Stomach smooth muscle (tissue), 2 donors: ENCODE data around the gene PRRC2C.
"Not testable (repeated sequence)": the region's sequence is repeated elsewhere in the genome, so short reads cannot be mapped to it uniquely, and the experiment has no call there.

Experiments
- H3K27ac ChIP-seq: one replicate; pipeline ENCODE4 v1.7.0; 2013; ENCODE audit warnings: mild to moderate bottlenecking, low read length, inconsistent platforms
- H3K27me3 ChIP-seq, 2 donors: one replicate each; pipeline ENCODE4 v1.7.0; 2013; ENCODE audit warnings: low read length in 2 of 2; ENCODE audit not compliant: insufficient read depth in 2 of 2, control insufficient read depth in 1 of 2
- H3K36me3 ChIP-seq, 2 donors: one replicate each; pipeline ENCODE4 v1.7.0; 2013; ENCODE audit warnings: low read length in 2 of 2; ENCODE audit not compliant: control insufficient read depth in 2 of 2, insufficient read depth in 2 of 2
- H3K4me1 ChIP-seq: one replicate; pipeline ENCODE4 v1.7.0; 2013; ENCODE audit warnings: low read length; ENCODE audit not compliant: control insufficient read depth, insufficient read depth
- H3K4me3 ChIP-seq, 2 donors: one replicate each; pipeline ENCODE4 v1.7.0; 2013; ENCODE audit warnings: low read length in 2 of 2
- H3K9ac ChIP-seq, 2 donors: one replicate each; pipeline ENCODE4 v1.7.0; 2013; ENCODE audit warnings: low read length in 2 of 2, mild to moderate bottlenecking in 1 of 2
- H3K9me3 ChIP-seq, 2 donors: one replicate each; pipeline ENCODE4 v1.7.0; 2013; ENCODE audit warnings: low read length in 2 of 2; ENCODE audit not compliant: control insufficient read depth in 2 of 2
- donor health status: healthy.
- donor health status: Pancreatic carcinoma.

PRRC2C gene

GRCh38 chr1:171603042-171603441 is 117.7 kb downstream of the PRRC2C start:
- H3K27me3 ChIP-seq, H3K36me3 ChIP-seq, H3K4me3 ChIP-seq, H3K9me3 ChIP-seq, H3K4me1 ChIP-seq, H3K27ac ChIP-seq, H3K9ac ChIP-seq: not testable (repeated sequence)

GRCh38 chr1:171606402-171606941 is 121.1 kb downstream of the PRRC2C start:
- no peaks in the 10 kb centered on the region for H3K36me3 ChIP-seq
- H3K4me1 ChIP-seq = no peaks in the 10 kb centered on the region
- H3K27ac ChIP-seq = no peak overlapping the region
- no peak overlapping the region for H3K9ac ChIP-seq
- H3K27me3 ChIP-seq = no peaks in the 10 kb centered on the region
- H3K4me3 ChIP-seq = no peak overlapping the region
- no peaks in the 10 kb centered on the region for H3K9me3 ChIP-seq

DNA sequence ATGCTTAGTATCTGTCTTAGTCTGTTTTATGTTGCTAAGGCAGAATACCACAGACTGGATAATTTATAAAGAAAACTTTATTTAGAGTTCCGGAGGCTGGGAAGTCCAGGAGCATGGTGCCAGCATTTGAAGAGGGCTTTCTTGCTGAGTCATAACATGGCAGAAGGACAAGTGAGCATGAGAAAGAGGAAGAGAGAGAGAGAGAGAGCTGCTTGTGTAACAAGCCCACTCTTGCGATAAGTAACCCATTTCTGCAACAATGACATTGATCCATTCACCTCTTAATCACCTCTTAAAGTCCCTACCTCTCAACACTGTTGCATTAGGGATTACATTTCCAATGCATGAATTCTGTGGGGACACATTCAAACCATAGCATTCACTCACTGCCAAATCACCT is 125.1 kb downstream of the PRRC2C start:
- no peak overlapping the region for H3K27ac ChIP-seq
- H3K4me1 ChIP-seq = no peaks in the 10 kb centered on the region
- H3K27me3 ChIP-seq = no peaks in the 10 kb centered on the region
- no peaks in the 10 kb centered on the region for H3K36me3 ChIP-seq
- no peaks in the 10 kb centered on the region for H3K9me3 ChIP-seq
- H3K4me3 ChIP-seq = no peak overlapping the region
- H3K9ac ChIP-seq = no peak overlapping the region

GRCh38 chr1:171611306-171611705 is 126.0 kb downstream of the PRRC2C start:
- no peaks in the 10 kb centered on the region for H3K36me3 ChIP-seq
- no peaks in the 10 kb centered on the region for H3K9me3 ChIP-seq
- no peak overlapping the region for H3K4me3 ChIP-seq
- H3K4me1 ChIP-seq = no peaks in the 10 kb centered on the region
- H3K27me3 ChIP-seq = no peaks in the 10 kb centered on the region
- no peak overlapping the region for H3K27ac ChIP-seq
- H3K9ac ChIP-seq = no peak overlapping the region

DNA sequence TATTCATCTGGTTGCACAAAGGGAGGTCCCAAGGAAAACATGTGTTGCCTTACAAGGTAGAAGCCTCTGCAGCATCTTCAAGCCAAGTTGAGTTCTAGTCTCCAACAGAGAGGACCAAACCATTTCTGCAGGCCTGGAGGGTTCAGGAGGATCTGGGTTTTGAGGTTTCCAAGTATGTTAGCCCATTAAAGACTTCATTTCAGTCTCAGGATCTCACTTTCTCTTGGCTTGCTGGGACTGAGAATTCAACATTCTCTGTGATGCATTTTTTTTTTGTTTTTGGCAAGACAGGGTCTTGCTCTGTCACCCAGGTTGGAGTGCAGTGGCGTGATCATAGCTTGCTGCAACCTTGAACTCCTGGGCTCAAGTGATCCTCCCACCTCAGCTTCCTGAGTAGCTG is 128.0 kb downstream of the PRRC2C start:
- H3K36me3 ChIP-seq = no peaks in the 10 kb centered on the region
- H3K4me3 ChIP-seq = no peak overlapping the region

GRCh38 chr1:171615122-171615906 is 130.0 kb downstream of the PRRC2C start:
- not testable (repeated sequence) for H3K27ac ChIP-seq, H3K9me3 ChIP-seq, H3K27me3 ChIP-seq, H3K4me3 ChIP-seq, H3K9ac ChIP-seq, H3K4me1 ChIP-seq, H3K36me3 ChIP-seq

More for the DNA sequence above, 128.0 kb downstream of the PRRC2C start:
- H3K4me1 ChIP-seq = no peaks in the 10 kb centered on the region
- no peaks in the 10 kb centered on the region for H3K27me3 ChIP-seq
- no peaks in the 10 kb centered on the region for H3K9me3 ChIP-seq
- H3K27ac ChIP-seq = no peak overlapping the region
- no peak overlapping the region for H3K9ac ChIP-seq

- Histone ChIP-seq H3K4me3 (no peak overlapping the region), H3K27ac (no peak overlapping the region), H3K27me3 (no peaks in the 10 kb centered on the region), H3K9me3 (no peaks in the 10 kb centered on the region), H3K4me1 (no peaks in the 10 kb centered on the region), H3K36me3 (no peaks in the 10 kb centered on the region), H3K9ac (no peak overlapping the region)
These were observed 131.3 kb downstream of the PRRC2C start for GRCh38 chr1:171616586-171616985.

DNA sequence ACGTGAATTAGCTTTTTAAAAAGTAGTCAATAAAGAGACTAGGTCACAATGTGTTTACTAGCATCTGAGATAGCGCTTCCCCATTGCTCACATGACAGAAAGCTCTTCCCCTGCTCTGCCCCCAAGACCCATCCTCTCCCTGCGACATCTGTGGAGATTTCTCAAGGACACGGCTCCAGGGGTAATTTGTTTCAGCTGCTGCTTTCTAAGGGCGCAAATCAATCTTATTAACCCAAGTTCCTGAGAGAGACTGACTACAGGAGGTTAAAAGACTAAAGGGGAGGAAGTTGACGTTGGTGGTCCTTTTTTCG is 136.8 kb downstream of the PRRC2C start, which contains the start of gene MYOCOS:
Gene MYOCOS, plus strand, starts transcription at position 92 of the 311 bp plus-strand sequence. CDS start 1,641 bp downstream, outside the sequence.
- Histone ChIP-seq H3K9ac (no peak within 1 kb of the TSS), H3K27me3 (no peaks in the 10 kb centered on the region), H3K9me3 (no peaks in the 10 kb centered on the region), H3K27ac (no peak within 1 kb of the TSS), H3K4me3 (no peak within 1 kb of the TSS), H3K36me3 (no peaks in the 10 kb centered on the region), H3K4me1 (no peaks in the 10 kb centered on the region)

DNA sequence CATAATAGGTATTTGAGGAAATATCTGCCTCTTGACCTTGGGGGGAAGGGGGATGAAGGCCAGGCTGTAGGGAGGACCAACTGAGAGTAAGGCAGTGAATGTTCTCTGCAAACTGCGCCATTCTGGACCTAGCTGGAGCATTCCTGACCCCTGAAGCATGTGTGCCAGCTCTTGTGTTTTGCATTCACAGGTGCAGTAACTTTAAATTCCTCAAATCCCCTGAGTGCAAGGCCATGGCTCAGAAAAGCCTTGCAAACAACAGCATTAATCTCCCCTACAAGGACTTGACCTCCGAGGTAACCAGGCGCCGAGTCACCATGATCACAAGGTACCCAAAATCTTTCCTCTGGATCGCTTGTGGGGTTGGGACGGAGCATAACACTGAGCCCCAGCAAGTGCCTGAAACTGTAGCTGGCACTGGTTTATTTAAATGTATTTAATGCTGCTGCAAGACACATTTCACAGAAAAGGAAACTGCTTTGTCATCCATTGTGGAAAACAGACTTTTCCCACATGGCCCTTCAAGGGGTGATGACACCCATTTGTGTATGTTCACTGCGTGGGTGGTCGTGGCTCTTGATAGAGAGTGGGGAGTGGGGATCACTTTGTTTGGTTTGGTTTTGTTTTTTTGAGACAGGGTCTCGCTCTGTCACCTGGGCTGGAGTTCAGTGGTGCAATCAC is 138.5 kb downstream of the PRRC2C start:
- no peaks in the 10 kb centered on the region for H3K9me3 ChIP-seq
- H3K27ac ChIP-seq = no peak overlapping the region

DNA sequence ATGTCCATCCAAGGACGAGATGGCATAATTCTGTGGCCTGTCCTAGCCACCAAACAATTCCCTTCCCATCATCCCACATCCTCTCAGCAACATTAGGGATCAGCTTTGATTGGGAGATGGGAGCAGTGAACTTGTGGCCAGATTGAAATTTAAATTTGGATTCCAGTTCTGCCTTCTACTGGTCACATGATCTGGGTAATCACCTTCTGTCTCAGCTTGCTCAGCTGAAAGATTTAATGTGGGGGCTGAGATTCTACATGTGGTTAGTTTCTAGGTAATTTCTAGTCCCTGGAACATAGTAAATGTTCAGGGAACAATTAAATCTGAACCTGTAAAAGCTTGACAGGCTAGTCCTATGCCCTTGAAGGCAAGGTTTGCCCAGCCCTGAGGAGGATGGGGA is 139.9 kb downstream of the PRRC2C start:
- Histone ChIP-seq H3K27ac (no peak overlapping the region), H3K27me3 (no peaks in the 10 kb centered on the region), H3K4me3 (no peak overlapping the region), H3K36me3 (no peaks in the 10 kb centered on the region), H3K9me3 (no peaks in the 10 kb centered on the region), H3K9ac (no peak overlapping the region), H3K4me1 (no peaks in the 10 kb centered on the region)

More for the DNA sequence above, 138.5 kb downstream of the PRRC2C start:
- Histone ChIP-seq H3K4me3 (no peak overlapping the region), H3K4me1 (no peaks in the 10 kb centered on the region), H3K27me3 (no peaks in the 10 kb centered on the region), H3K9ac (no peak overlapping the region), H3K36me3 (no peaks in the 10 kb centered on the region)

GRCh38 chr1:171627020-171627419 is 141.7 kb downstream of the PRRC2C start:
- Histone ChIP-seq H3K36me3 (no peaks in the 10 kb centered on the region), H3K27me3 (no peaks in the 10 kb centered on the region), H3K4me3 (no peak overlapping the region), H3K9ac (no peak overlapping the region), H3K27ac (no peak overlapping the region), H3K9me3 (peaks cover 0 to 2% of the 10 kb centered on the region in 2 donors), H3K4me1 (no peaks in the 10 kb centered on the region)
